Measurements from ENCODE around the gene PRMT9. TPM values are rescaled to one million over a fixed set of nuclear protein-coding genes. Genes with fewer than 3 reads are reported as not detected.

Gene PRMT9
- total RNA-seq, 1 experiment from 2014 or later, result 6.1 TPM

GRCh38 chr4:147633113-147633512 is 50.9 kb downstream of the PRMT9 start:
- CTCF ChIA-PET, result interaction anchor here (1.2 kb wide), 1 partner anchor 35 kb away, joined by 5 read pairs; no protein-coding TSS in a partner anchor

GRCh38 chr4:147629783-147630730 is 53.9 kb downstream of the PRMT9 start:
- Mint-ChIP-seq H3K4me3 (ENCODE audit: unreplicated experiment) (no peak overlapping the region), H3K9me3 (ENCODE audit: unreplicated experiment) (no peaks in the 10 kb centered on the region), H3K4me1 (ENCODE audit: insufficient read depth, unreplicated experiment) (no peaks in the 10 kb centered on the region), H3K36me3 (ENCODE audit: insufficient read depth, unreplicated experiment) (peaks cover 94% of the 10 kb centered on the region), H3K27ac (ENCODE audit: low read depth, unreplicated experiment) (no peak overlapping the region), H3K27me3 (ENCODE audit: insufficient read depth, unreplicated experiment) (no peaks in the 10 kb centered on the region)
- BruUV-seq (replicated peaks), result no TSS peak
- intact Hi-C loops (cut with micrococcal nuclease), result no loop called here
- ChIA-PET POLR2A (interaction anchor here (1.0 to 3.6 kb wide), 5 partner anchors 9 to 103 kb away, joined by 3 to 31 read pairs (median 4); partner anchors contain the start of genes PRMT9 and TMEM184C), CTCF (interaction anchor here (1.0 to 2.1 kb wide), 3 partner anchors 30 to 237 kb away, joined by 3 to 6 read pairs (median 5); no protein-coding TSS in a partner anchor)
- no peak for TF ChIP-seq CTCF (IDR thresholded peaks at IDR 0.05; ENCODE audit: unreplicated experiment)
- DNase-seq (ENCODE audit: unreplicated experiment), result no peak

More at GRCh38 chr4:147633113-147633512, 50.9 kb downstream of the PRMT9 start:
- Mint-ChIP-seq H3K27me3 (ENCODE audit: insufficient read depth, unreplicated experiment) (no peaks in the 10 kb centered on the region), H3K36me3 (ENCODE audit: insufficient read depth, unreplicated experiment) (peaks cover 91% of the 10 kb centered on the region), H3K4me1 (ENCODE audit: insufficient read depth, unreplicated experiment) (no peaks in the 10 kb centered on the region), H3K27ac (ENCODE audit: low read depth, unreplicated experiment) (peak overlapping the region; percentile 66), H3K9me3 (ENCODE audit: unreplicated experiment) (no peaks in the 10 kb centered on the region), H3K4me3 (ENCODE audit: unreplicated experiment) (no peak overlapping the region)
- POLR2A ChIA-PET, result interaction anchor here (1.0 to 3.0 kb wide), 2 partner anchors 15 to 18 kb away, joined by 3 to 14 read pairs; partner anchors contain the start of gene TMEM184C
- DNase-seq (ENCODE audit: unreplicated experiment), result no peak
- BruUV-seq (replicated peaks), result no TSS peak
- no peak for TF ChIP-seq CTCF (IDR thresholded peaks at IDR 0.05; ENCODE audit: unreplicated experiment)
- intact Hi-C loops (cut with micrococcal nuclease), result no loop called here

- Mint-ChIP-seq H3K36me3 (ENCODE audit: insufficient read depth, unreplicated experiment) (peaks cover 90% of the 10 kb centered on the region), H3K4me3 (ENCODE audit: unreplicated experiment) (no peak overlapping the region), H3K27me3 (ENCODE audit: insufficient read depth, unreplicated experiment) (no peaks in the 10 kb centered on the region), H3K9me3 (ENCODE audit: unreplicated experiment) (no peaks in the 10 kb centered on the region), H3K4me1 (ENCODE audit: insufficient read depth, unreplicated experiment) (no peaks in the 10 kb centered on the region), H3K27ac (ENCODE audit: low read depth, unreplicated experiment) (no peak overlapping the region)
- TF ChIP-seq CTCF (IDR thresholded peaks at IDR 0.05; ENCODE audit: unreplicated experiment), result no peak
- BruUV-seq (replicated peaks), result no TSS peak
- intact Hi-C loops (cut with micrococcal nuclease), result no loop called here
- POLR2A ChIA-PET, result interaction anchor here (1.7 to 3.6 kb wide), 3 partner anchors 11 to 56 kb away, joined by 4 to 31 read pairs (median 8); partner anchors contain the start of genes PRMT9 and TMEM184C
- CTCF ChIA-PET, result interaction anchor here (0.6 kb wide), 1 partner anchor 21 kb away, joined by 3 read pairs; no protein-coding TSS in a partner anchor
- DNase-seq (ENCODE audit: unreplicated experiment), result no peak
Observed at GRCh38 chr4:147628415-147628814, 55.5 kb downstream of the PRMT9 start.

- Mint-ChIP-seq H3K36me3 (ENCODE audit: insufficient read depth, unreplicated experiment) (peaks cover 88% of the 10 kb centered on the region), H3K4me3 (ENCODE audit: unreplicated experiment) (no peak overlapping the region), H3K27ac (ENCODE audit: low read depth, unreplicated experiment) (no peak overlapping the region), H3K9me3 (ENCODE audit: unreplicated experiment) (no peaks in the 10 kb centered on the region), H3K4me1 (ENCODE audit: insufficient read depth, unreplicated experiment) (no peaks in the 10 kb centered on the region), H3K27me3 (ENCODE audit: insufficient read depth, unreplicated experiment) (no peaks in the 10 kb centered on the region)
- intact Hi-C loops (cut with micrococcal nuclease), result no loop called here
- POLR2A ChIA-PET, result interaction anchor here (0.7 kb wide), 1 partner anchor 10 kb away, joined by 5 read pairs; the partner anchor contains the start of gene TMEM184C
- no TSS peak for BruUV-seq (replicated peaks)
- no peak for TF ChIP-seq CTCF (IDR thresholded peaks at IDR 0.05; ENCODE audit: unreplicated experiment)
- CTCF ChIA-PET, result no interaction called here
- no peak for DNase-seq (ENCODE audit: unreplicated experiment)
Observed at GRCh38 chr4:147626903-147627302, 57.1 kb downstream of the PRMT9 start.
